ENCODE results near the gene PTPN14. TPM values are rescaled to one million over a fixed set of nuclear protein-coding genes. Genes with fewer than 3 reads are reported as not detected.

The PTPN14 gene
- polyA plus RNA-seq, 6 donors from 2014 or later, result 0.04 to 0.05 (median 0.04) TPM; not detected in 3

DNA sequence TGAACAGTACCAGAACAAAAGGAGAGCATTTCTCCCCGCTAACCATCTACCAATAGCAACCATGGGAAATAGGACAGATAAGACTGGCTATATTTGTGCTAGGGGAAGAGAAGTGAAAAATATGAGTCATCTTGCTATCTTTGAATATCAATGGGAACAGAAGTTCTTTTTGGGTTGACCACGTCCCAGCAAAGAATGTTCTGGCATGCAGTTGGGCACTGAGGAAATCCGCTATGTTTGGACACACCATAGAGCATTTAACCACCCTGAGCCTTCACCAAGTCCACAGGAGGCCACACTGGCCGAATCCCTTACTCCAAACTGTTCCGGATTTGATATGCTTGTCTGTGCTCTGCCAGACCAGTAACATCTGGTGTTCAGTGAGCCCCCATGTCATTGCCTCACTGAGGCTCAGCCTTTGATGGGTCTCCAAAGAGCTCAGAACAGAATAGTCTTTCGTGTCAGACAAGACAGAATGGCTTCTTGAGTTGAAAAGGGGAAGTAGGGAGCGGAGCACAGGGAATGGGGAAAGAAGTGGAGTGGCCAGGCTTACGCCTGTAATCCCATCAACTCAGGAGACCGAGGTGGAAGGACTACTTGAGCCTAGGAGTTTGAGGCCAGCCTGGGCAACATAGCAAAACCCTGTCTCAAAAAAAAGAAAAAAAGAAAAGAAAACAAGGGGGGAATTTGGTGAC is 189.1 kb downstream of the PTPN14 start:
- ATAC-seq (ENCODE audit: low read depth in 2 of 2), result no peak
- H3K36me3 Mint-ChIP-seq, result no peaks in the 10 kb centered on the region
- no peak overlapping the region for H3K4me3 Mint-ChIP-seq
- peaks cover 15 to 37% (median 37%) of the 10 kb centered on the region in 3 donors for H3K27me3 Mint-ChIP-seq
- no peaks in the 10 kb centered on the region for H3K4me1 Mint-ChIP-seq
- DNase-seq, result no peak
- H3K27ac Mint-ChIP-seq, result peak overlapping the region in 2 of 6 donors; percentile 1 to 19
- no peaks in the 10 kb centered on the region for H3K9me3 Mint-ChIP-seq

- Mint-ChIP-seq H3K4me1 (no peaks in the 10 kb centered on the region), H3K36me3 (no peaks in the 10 kb centered on the region), H3K27me3 (peaks cover 20 to 43% (median 34%) of the 10 kb centered on the region in 3 donors), H3K9me3 (peaks cover 0 to 2% (median 0%) of the 10 kb centered on the region in 7 donors), H3K4me3 (no peak overlapping the region), H3K27ac (no peak overlapping the region)
- ATAC-seq (ENCODE audit: low read depth in 2 of 2) (no peak), DNase-seq (no peak)
Measured at GRCh38 chr1:214361636-214362035, 189.8 kb downstream of the PTPN14 start.

GRCh38 chr1:214360525-214361164 is 190.8 kb downstream of the PTPN14 start:
- H3K4me1 Mint-ChIP-seq, result no peaks in the 10 kb centered on the region
- H3K27me3 Mint-ChIP-seq, result peaks cover 30 to 49% (median 34%) of the 10 kb centered on the region in 3 donors
- no peak overlapping the region for H3K27ac Mint-ChIP-seq
- peaks cover 0 to 2% (median 0%) of the 10 kb centered on the region in 7 donors for H3K9me3 Mint-ChIP-seq
- H3K36me3 Mint-ChIP-seq, result no peaks in the 10 kb centered on the region
- no peak for DNase-seq
- no peak for ATAC-seq (ENCODE audit: low read depth in 2 of 2)
- no peak overlapping the region for H3K4me3 Mint-ChIP-seq

DNA sequence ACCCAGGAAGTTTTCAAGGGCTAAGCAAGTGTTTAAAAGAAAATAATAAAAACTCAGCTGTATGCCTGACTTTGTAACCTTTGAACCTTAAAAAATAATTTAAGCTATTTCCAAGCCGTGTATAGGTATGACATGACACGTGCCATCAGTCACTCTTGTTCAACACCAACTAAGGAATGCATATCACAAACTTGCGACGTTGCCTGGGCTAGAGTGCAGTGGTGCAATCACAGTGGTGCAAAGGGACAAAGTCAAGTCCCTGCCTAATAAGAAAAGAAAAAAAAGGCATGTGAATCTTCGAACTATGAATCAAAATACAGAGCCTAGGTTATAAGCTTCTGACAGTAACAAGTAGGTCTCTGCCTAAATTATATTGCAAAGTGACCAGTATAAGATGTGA is 191.3 kb downstream of the PTPN14 start:
- Mint-ChIP-seq H3K27me3 (peaks cover 32 to 49% (median 34%) of the 10 kb centered on the region in 3 donors), H3K36me3 (no peaks in the 10 kb centered on the region), H3K4me1 (no peaks in the 10 kb centered on the region), H3K9me3 (peaks cover 0 to 2% (median 0%) of the 10 kb centered on the region in 7 donors), H3K27ac (no peak overlapping the region), H3K4me3 (no peak overlapping the region)
- DNase-seq (no peak), ATAC-seq (ENCODE audit: low read depth in 2 of 2) (no peak)

- no peaks in the 10 kb centered on the region for H3K36me3 Mint-ChIP-seq
- no peak overlapping the region for H3K4me3 Mint-ChIP-seq
- H3K4me1 Mint-ChIP-seq, result no peaks in the 10 kb centered on the region
- DNase-seq (no peak), ATAC-seq (ENCODE audit: low read depth in 2 of 2) (no peak)
- no peak overlapping the region for H3K27ac Mint-ChIP-seq
- peaks cover 10 to 17% (median 12%) of the 10 kb centered on the region in 3 donors for H3K27me3 Mint-ChIP-seq
- peaks cover 0 to 2% (median 0%) of the 10 kb centered on the region in 7 donors for H3K9me3 Mint-ChIP-seq
Measured at GRCh38 chr1:214354440-214355148, 196.8 kb downstream of the PTPN14 start.

GRCh38 chr1:214352838-214353237 is 198.6 kb downstream of the PTPN14 start:
- H3K4me3 Mint-ChIP-seq, result no peak overlapping the region
- no peaks in the 10 kb centered on the region for H3K36me3 Mint-ChIP-seq
- peaks cover 10 to 17% (median 12%) of the 10 kb centered on the region in 3 donors for H3K27me3 Mint-ChIP-seq
- ATAC-seq (ENCODE audit: low read depth in 2 of 2), result no peak
- peaks cover 0 to 2% (median 0%) of the 10 kb centered on the region in 7 donors for H3K9me3 Mint-ChIP-seq
- no peaks in the 10 kb centered on the region for H3K4me1 Mint-ChIP-seq
- no peak overlapping the region for H3K27ac Mint-ChIP-seq
- DNase-seq, result no peak

DNA sequence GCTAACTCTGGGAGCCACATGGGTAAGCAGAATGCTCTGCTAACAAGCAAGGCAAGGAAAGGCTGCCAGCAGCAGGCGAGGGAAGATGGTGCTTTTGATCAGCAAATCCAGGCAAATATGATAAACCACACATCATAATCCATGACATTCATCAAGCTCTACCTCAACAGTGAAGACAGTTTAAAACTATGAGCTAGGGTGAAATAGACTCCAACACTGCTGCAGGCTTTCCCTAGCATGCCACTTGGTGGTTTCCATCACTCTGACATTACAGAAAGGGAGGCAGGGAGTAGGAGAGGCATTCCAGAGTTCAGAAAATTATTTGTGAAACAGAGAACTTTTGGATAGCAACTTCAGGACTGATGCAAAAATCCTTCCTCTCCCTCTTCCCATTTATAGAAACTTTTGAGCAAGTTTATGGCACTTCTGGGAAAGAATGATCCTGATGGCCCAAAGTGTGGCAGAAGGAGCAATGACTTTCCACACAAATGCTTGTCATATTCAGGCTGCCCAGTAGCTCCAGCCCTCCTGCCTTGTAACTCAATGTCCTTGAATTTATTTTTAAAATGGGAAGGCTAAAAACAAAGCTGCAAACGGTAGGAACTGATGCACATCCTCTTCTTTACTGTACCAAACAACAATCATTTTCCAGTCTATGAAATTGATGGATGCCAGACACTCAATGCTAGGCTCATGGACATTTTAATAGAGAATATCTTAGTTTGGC is 199.7 kb downstream of the PTPN14 start:
- peaks cover 5 to 12% (median 7%) of the 10 kb centered on the region in 3 donors for H3K27me3 Mint-ChIP-seq
- no peak overlapping the region for H3K4me3 Mint-ChIP-seq
- no peaks in the 10 kb centered on the region for H3K4me1 Mint-ChIP-seq
- peak overlapping the region in 1 of 6 donors; percentile 63 for H3K27ac Mint-ChIP-seq
- H3K36me3 Mint-ChIP-seq, result no peaks in the 10 kb centered on the region
- no peaks in the 10 kb centered on the region for H3K9me3 Mint-ChIP-seq
- no peak for DNase-seq
- no peak for ATAC-seq (ENCODE audit: low read depth in 2 of 2)

DNA sequence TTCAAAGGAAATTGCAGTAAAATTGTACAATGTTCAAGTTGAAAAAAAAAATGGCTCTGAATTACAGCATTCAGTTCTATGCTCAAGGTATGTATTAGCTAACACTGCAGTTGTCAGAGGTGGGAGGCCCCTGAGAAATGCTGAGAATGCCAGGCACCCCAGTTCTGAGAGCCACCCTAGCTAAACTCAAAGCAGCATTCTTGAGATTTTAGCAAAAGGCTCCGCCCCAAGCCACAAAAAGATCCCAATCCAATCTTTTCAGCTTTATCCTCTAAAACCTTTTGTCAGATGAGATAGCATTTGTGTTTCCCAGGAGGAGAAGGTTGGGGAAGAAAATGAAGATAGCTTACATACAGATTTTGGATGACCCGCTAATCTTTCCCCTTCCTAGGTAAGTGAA is 201.6 kb downstream of the PTPN14 start:
- Mint-ChIP-seq H3K27ac (no peak overlapping the region), H3K9me3 (peaks cover 1 to 8% (median 4%) of the 10 kb centered on the region in 7 donors), H3K36me3 (peaks cover 5 to 6% of the 10 kb centered on the region in 2 donors), H3K4me3 (no peak overlapping the region), H3K4me1 (no peaks in the 10 kb centered on the region), H3K27me3 (peaks cover 0 to 5% (median 0%) of the 10 kb centered on the region in 3 donors)
- ATAC-seq (ENCODE audit: low read depth in 2 of 2), result no peak
- no peak for DNase-seq

DNA sequence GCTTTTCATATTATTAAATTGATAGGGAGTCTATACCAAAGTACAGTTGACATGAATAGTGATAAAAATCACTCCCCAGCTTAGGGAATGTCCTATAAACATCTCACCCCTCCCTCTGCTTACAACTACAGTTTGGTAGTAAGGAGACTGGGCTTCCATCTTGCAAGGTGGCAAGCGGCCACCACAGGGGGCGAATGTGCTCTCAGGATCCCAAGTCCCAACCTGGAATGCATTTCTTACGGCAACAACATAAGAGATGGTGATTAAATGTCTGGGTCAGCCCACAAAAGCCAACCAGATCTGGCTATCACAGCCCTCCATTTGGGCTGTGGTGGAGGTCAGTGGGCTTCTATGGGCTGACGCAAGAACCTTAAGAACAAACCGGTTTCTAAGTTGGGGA is 202.4 kb downstream of the PTPN14 start:
- peaks cover 0 to under 1% (median 0%) of the 10 kb centered on the region in 3 donors for H3K27me3 Mint-ChIP-seq
- H3K4me3 Mint-ChIP-seq, result no peak overlapping the region
- no peak for ATAC-seq (ENCODE audit: low read depth in 2 of 2)
- DNase-seq, result no peak
- H3K27ac Mint-ChIP-seq, result no peak overlapping the region
- peaks cover 6 to 15% (median 8%) of the 10 kb centered on the region in 7 donors for H3K9me3 Mint-ChIP-seq
- H3K36me3 Mint-ChIP-seq, result peaks cover 11 to 12% of the 10 kb centered on the region in 2 donors
- H3K4me1 Mint-ChIP-seq, result no peaks in the 10 kb centered on the region

GRCh38 chr1:214344897-214345296 is 206.5 kb downstream of the PTPN14 start:
- Mint-ChIP-seq H3K27ac (peak overlapping the region in 1 of 6 donors; percentile 76), H3K4me3 (no peak overlapping the region), H3K4me1 (no peaks in the 10 kb centered on the region), H3K27me3 (no peaks in the 10 kb centered on the region), H3K9me3 (peaks cover 6 to 17% (median 10%) of the 10 kb centered on the region in 7 donors), H3K36me3 (peaks cover 12 to 16% of the 10 kb centered on the region in 2 donors)
- DNase-seq (no peak), ATAC-seq (ENCODE audit: low read depth in 2 of 2) (no peak)

DNA sequence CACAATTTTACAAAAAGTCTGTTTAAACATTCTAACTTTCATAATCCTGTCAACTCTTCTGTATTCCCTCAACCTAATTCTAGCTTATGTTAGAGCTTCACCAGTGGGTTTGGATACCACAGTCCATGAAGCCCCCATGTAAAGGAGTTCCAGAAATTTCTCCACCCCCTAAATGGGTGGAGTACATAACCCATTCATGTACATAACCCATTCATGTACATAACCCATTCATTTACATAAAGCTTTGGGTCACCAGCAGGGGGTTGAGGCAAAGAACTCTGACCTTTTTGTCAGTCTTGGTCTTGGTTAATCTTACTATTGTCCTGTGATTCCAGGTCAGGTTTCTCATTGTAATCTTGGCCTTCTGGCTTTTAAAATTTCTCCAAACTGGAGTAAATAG is 208.9 kb downstream of the PTPN14 start:
- no peak overlapping the region for H3K27ac Mint-ChIP-seq
- ATAC-seq (ENCODE audit: low read depth in 2 of 2) (no peak), DNase-seq (no peak)
- H3K4me3 Mint-ChIP-seq, result no peak overlapping the region
- H3K27me3 Mint-ChIP-seq, result no peaks in the 10 kb centered on the region
- H3K9me3 Mint-ChIP-seq, result peaks cover 6 to 17% (median 10%) of the 10 kb centered on the region in 7 donors
- H3K36me3 Mint-ChIP-seq, result peaks cover 18 to 25% of the 10 kb centered on the region in 2 donors
- no peaks in the 10 kb centered on the region for H3K4me1 Mint-ChIP-seq

GRCh38 chr1:214341932-214342331 is 209.5 kb downstream of the PTPN14 start:
- Mint-ChIP-seq H3K4me1 (no peaks in the 10 kb centered on the region), H3K27ac (peak overlapping the region in 1 of 6 donors; percentile 17), H3K9me3 (peaks cover 6 to 17% (median 10%) of the 10 kb centered on the region in 7 donors), H3K36me3 (peaks cover 24 to 25% of the 10 kb centered on the region in 2 donors), H3K4me3 (no peak overlapping the region), H3K27me3 (no peaks in the 10 kb centered on the region)
- no peak for DNase-seq
- no peak for ATAC-seq (ENCODE audit: low read depth in 2 of 2)

- no peaks in the 10 kb centered on the region for H3K27me3 Mint-ChIP-seq
- ATAC-seq (ENCODE audit: low read depth in 2 of 2) (no peak), DNase-seq (no peak)
- peaks cover 6 to 17% (median 10%) of the 10 kb centered on the region in 7 donors for H3K9me3 Mint-ChIP-seq
- H3K27ac Mint-ChIP-seq, result no peak overlapping the region
- peaks cover 25 to 28% of the 10 kb centered on the region in 2 donors for H3K36me3 Mint-ChIP-seq
- no peak overlapping the region for H3K4me3 Mint-ChIP-seq
- no peaks in the 10 kb centered on the region for H3K4me1 Mint-ChIP-seq
Measured at GRCh38 chr1:214341459-214341858, 209.9 kb downstream of the PTPN14 start.

Measured in naive B cell (primary cell).